ENCODE data around the gene HDAC4. TPM values are rescaled to one million over a fixed set of nuclear protein-coding genes. Genes with fewer than 3 reads are reported as not detected.
A peak's percentile ranks its signal among the peaks of the same experiment; 100 is the strongest.

Gene HDAC4
- total and polyA plus RNA-seq, 2 of the 4 experiments (the other 2 are of a cell fraction): 4.1 to 7.2 TPM

DNA sequence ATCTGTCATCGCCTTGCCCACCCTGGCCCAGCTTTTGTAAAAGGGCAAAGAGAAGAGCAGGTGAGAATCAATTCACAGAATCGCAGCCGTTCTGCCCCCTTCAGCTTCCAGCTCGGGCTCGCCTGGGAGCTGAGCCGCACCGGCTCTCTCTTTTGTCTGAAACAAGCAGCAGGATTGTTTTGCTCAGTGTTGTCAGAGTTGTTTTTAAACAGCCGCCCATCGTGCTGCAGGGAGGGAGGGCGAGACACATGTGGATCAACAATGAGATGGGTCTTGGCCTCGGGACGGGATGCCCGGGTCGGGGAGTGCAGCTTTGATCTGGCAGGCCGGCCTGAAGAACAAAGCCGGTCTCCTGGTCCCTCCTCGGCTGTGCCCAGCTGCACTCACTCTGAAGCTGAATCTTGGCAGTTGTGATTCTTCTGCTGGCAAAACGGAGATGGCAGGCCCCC lies 39.7 kb upstream of the HDAC4 start:
- no peak overlapping the region for H3K14ac ChIP-seq (replicated peaks; ENCODE audit: low read depth, low read length)
- peak overlapping the region; percentile 68 for H2AFZ ChIP-seq (replicated peaks; ENCODE audit: low read length, poor library complexity)

More for the DNA sequence above, 39.7 kb upstream of the HDAC4 start:
- in situ Hi-C loops (cut with MboI; ENCODE audit: low sequenced_read_pairs) (no loop called here), intact Hi-C loops (cut with micrococcal nuclease) (no loop called here), dilution Hi-C loops (cut with HindIII; ENCODE audit: low sequenced_read_pairs, unreplicated experiment) (no loop called here)
- WGBS, 2 experiments (ENCODE audit: extremely low coverage in 2 of 2, insufficient read length in 1 of 2): 11% methylated on average over 5 of the region's 18 CpGs; no CpG with 5 or more reads in 1 of the 2 experiments
- no peak for TF ChIP-seq CHD1 (IDR thresholded peaks at IDR 0.05; ENCODE audit: low read depth, low read length)
- TF ChIP-seq NFE2L2 (IDR thresholded peaks at IDR 0.05; ENCODE audit: low read depth, low read length): no peak
- TF ChIP-seq FOS (IDR thresholded peaks at IDR 0.05; ENCODE audit: low read depth, low read length): no peak
- TF ChIP-seq, protein P1, sequence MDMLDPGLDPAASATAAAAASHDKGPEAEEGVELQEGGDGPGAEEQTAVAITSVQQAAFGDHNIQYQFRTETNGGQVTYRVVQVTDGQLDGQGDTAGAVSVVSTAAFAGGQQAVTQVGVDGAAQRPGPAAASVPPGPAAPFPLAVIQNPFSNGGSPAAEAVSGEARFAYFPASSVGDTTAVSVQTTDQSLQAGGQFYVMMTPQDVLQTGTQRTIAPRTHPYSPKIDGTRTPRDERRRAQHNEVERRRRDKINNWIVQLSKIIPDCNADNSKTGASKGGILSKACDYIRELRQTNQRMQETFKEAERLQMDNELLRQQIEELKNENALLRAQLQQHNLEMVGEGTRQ (IDR thresholded peaks at IDR 0.05; ENCODE audit: low read depth, low read length): no peak
- TF ChIP-seq MXI1 (IDR thresholded peaks at IDR 0.05; ENCODE audit: borderline replicate concordance, low read depth, low read length): no peak
- no peak for TF ChIP-seq RFX5 (IDR thresholded peaks at IDR 0.05; ENCODE audit: low read depth, low read length)
- no peak for TF ChIP-seq MAZ (IDR thresholded peaks at IDR 0.05; ENCODE audit: borderline replicate concordance, low read depth, low read length)
- TF ChIP-seq, protein P2, sequence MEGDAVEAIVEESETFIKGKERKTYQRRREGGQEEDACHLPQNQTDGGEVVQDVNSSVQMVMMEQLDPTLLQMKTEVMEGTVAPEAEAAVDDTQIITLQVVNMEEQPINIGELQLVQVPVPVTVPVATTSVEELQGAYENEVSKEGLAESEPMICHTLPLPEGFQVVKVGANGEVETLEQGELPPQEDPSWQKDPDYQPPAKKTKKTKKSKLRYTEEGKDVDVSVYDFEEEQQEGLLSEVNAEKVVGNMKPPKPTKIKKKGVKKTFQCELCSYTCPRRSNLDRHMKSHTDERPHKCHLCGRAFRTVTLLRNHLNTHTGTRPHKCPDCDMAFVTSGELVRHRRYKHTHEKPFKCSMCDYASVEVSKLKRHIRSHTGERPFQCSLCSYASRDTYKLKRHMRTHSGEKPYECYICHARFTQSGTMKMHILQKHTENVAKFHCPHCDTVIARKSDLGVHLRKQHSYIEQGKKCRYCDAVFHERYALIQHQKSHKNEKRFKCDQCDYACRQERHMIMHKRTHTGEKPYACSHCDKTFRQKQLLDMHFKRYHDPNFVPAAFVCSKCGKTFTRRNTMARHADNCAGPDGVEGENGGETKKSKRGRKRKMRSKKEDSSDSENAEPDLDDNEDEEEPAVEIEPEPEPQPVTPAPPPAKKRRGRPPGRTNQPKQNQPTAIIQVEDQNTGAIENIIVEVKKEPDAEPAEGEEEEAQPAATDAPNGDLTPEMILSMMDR (conservative IDR thresholded peaks at IDR 0.05; ENCODE audit: low read depth, low read length): no peak
- TF ChIP-seq POLR2A (IDR thresholded peaks at IDR 0.05; ENCODE audit: low read depth, low read length): no peak
- no peak for TF ChIP-seq MAFK (IDR thresholded peaks at IDR 0.05; ENCODE audit: low read depth, low read length)
- no peak for TF ChIP-seq CEBPB (IDR thresholded peaks at IDR 0.05; ENCODE audit: low read depth, low read length)
- TF ChIP-seq BHLHE40 (IDR thresholded peaks at IDR 0.05; ENCODE audit: low read depth, low read length): no peak
- no peak for TF ChIP-seq SMC3 (IDR thresholded peaks at IDR 0.05; ENCODE audit: low read depth, low read length)
- TF ChIP-seq RAD21 (IDR thresholded peaks at IDR 0.05; ENCODE audit: low read length): no peak
- no peak for TF ChIP-seq RCOR1 (IDR thresholded peaks at IDR 0.05; ENCODE audit: insufficient replicate concordance, low read length)
- TF ChIP-seq, protein P3, sequence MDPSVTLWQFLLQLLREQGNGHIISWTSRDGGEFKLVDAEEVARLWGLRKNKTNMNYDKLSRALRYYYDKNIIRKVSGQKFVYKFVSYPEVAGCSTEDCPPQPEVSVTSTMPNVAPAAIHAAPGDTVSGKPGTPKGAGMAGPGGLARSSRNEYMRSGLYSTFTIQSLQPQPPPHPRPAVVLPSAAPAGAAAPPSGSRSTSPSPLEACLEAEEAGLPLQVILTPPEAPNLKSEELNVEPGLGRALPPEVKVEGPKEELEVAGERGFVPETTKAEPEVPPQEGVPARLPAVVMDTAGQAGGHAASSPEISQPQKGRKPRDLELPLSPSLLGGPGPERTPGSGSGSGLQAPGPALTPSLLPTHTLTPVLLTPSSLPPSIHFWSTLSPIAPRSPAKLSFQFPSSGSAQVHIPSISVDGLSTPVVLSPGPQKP (IDR thresholded peaks at IDR 0.05; ENCODE audit: borderline replicate concordance, low read depth, low read length): no peak
- Histone ChIP-seq H2BK20ac (ENCODE audit: low read depth, low read length) (no peak overlapping the region), H2BK120ac (ENCODE audit: low read depth, low read length) (no peak overlapping the region), H3K4me2 (ENCODE audit: low read depth, low read length) (peak overlapping the region; percentile 56; the same call in 1 of the 2 replicates), H3K9me1 (ENCODE audit: insufficient read depth, low read length) (no peaks in the 10 kb centered on the region), H3K4me3 (ENCODE audit: insufficient read depth, low read depth, low read length) (no peak overlapping the region), H4K5ac (ENCODE audit: low read depth, low read length) (no peak overlapping the region), H3K27me3 (ENCODE audit: control insufficient read depth, insufficient read depth, low read length) (peaks cover 25% of the 10 kb centered on the region), H3K36me3 (ENCODE audit: control insufficient read depth, insufficient read depth, low read length) (no peaks in the 10 kb centered on the region), H4K91ac (ENCODE audit: insufficient read depth, low read depth, low read length) (no peak overlapping the region), H3K56ac (ENCODE audit: extremely low read depth, insufficient read depth, low read length) (no peak overlapping the region), H2BK5ac (ENCODE audit: low read depth, low read length, poor library complexity, severe bottlenecking) (no peak overlapping the region), H3K4ac (ENCODE audit: low read depth, low read length) (no peak overlapping the region), H3K18ac (ENCODE audit: low read depth, low read length) (no peak overlapping the region), H2AK5ac (ENCODE audit: low read depth, low read length) (no peak overlapping the region), H3K27ac (ENCODE audit: insufficient read depth, low read length) (no peak overlapping the region), H4K8ac (ENCODE audit: low read depth in 2 of 2, low read length in 2 of 2) (no peak overlapping the region), H3K23ac (ENCODE audit: low read depth, low read length) (no peak overlapping the region), H2AK9ac (replicated peaks; ENCODE audit: low read depth, low read length, poor library complexity) (no peak overlapping the region), H3K9me3 (ENCODE audit: control insufficient read depth, insufficient read depth, low read length) (peaks cover 2% of the 10 kb centered on the region; the same call in 1 of the 2 replicates), H2BK15ac (ENCODE audit: low read depth, low read length) (no peak overlapping the region), H3K79me1 (ENCODE audit: low read depth in 1 of 2, low read length in 2 of 2) (no peaks in the 10 kb centered on the region), H4K20me1 (ENCODE audit: insufficient read depth, low read length) (no peaks in the 10 kb centered on the region), H3K9ac (ENCODE audit: low read depth, low read length) (no peak overlapping the region), H3K4me1 (ENCODE audit: control insufficient read depth, insufficient read depth, low read length) (no peaks in the 10 kb centered on the region; the same call in 1 of the 2 replicates)
- ChIA-PET POLR2A (ENCODE audit: unreplicated experiment) (interaction anchor here (0.5 kb wide), 1 partner anchor 83 kb away, joined by 3 read pairs; no protein-coding TSS in a partner anchor), CTCF (no interaction called here)
- DNase-seq (no peak), ATAC-seq (ENCODE audit: low read depth) (peak; percentile 40)
- no TSS peak for BruUV-seq (replicated peaks)

Data from IMR-90 (cell line).